Astrocyte (in vitro differentiated cells and primary cell): ENCODE measurements around the gene TACR2.

Source experiments
- EZH2 ChIP-seq: IDR thresholded peaks from 2 replicates; pipeline ENCODE4 v1.6.1; 2012; ENCODE audit warnings: mild to moderate bottlenecking, low read length, inconsistent platforms; ENCODE audit not compliant: insufficient read depth
- TF ChIP-seq, protein P1 (sequence below): IDR thresholded peaks from 2 replicates; pipeline ENCODE4 v1.5.1; 2011; ENCODE audit warnings: low read depth, mild to moderate bottlenecking, inconsistent platforms, low read length, moderate library complexity; ENCODE audit not compliant: insufficient read depth

DNA sequence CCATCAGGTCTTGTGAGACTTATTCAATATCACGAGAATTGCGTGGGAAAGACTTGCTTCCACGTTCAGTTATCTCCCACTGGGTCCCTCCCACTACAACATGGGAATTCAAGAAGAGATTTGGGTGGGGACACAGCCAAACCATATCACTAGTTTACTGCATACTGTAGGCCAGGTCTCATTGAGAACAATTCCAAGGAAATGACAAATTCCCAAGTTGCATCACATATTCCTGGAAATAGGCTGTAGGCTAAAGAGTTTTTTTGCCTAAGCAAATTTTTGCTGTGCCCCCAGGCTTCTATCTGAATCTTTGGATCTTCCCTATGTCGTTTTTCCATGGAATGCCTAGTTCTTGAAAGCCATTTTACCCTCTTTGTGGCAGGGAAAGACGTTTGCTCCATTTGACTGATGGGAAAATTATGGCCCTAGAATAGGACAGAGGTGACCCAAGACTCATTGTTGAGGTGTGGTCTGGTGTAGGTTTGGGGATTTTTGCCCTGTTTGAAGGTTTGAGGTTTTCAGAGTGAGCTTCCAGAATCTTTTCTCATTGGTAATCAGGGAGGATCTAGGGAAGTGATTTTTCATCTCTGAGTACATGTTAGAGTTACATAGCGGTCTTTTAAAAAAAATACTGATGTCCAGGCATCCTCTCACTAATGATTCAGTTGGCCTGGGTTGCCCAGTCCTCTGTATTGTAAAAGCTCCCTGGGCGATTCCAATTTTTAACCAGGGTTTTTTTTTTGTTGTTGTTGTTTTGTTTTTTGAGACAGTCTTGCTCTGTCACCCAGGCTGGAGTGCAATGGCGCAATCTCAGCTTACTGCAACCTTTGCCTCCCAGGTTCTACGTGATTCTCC, 44.4 kb downstream of the TACR2 start:
- TF ChIP-seq, protein P1, sequence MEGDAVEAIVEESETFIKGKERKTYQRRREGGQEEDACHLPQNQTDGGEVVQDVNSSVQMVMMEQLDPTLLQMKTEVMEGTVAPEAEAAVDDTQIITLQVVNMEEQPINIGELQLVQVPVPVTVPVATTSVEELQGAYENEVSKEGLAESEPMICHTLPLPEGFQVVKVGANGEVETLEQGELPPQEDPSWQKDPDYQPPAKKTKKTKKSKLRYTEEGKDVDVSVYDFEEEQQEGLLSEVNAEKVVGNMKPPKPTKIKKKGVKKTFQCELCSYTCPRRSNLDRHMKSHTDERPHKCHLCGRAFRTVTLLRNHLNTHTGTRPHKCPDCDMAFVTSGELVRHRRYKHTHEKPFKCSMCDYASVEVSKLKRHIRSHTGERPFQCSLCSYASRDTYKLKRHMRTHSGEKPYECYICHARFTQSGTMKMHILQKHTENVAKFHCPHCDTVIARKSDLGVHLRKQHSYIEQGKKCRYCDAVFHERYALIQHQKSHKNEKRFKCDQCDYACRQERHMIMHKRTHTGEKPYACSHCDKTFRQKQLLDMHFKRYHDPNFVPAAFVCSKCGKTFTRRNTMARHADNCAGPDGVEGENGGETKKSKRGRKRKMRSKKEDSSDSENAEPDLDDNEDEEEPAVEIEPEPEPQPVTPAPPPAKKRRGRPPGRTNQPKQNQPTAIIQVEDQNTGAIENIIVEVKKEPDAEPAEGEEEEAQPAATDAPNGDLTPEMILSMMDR: no peak
- TF ChIP-seq EZH2: no peak
